HEK293T (cell line): ENCODE measurements around the gene PRDX2.

Experiments
- CTCF ChIA-PET: fragments of 350-600 bp; formaldehyde crosslinking; extraction: SDS; loops from one replicate; lab custom pipeline; 2021; ENCODE audit warnings: antibody characterized with exemption, inconsistent platforms; lab: Yijun Ruan, JAX
- POLR2A ChIA-PET: fragments of 350-600 bp; formaldehyde crosslinking; extraction: SDS; loops from one replicate; lab custom pipeline; 2020; ENCODE audit warnings: antibody characterized with exemption, inconsistent platforms; lab: Yijun Ruan, JAX
- DNase-seq: peaks from one replicate; pipeline ENCODE4 v3.0.0; 2012; ENCODE audit warnings: mixed read lengths; ENCODE audit errors: extremely low spot score
- ARNT ChIP-seq: fragments of 450-650 bp; IDR thresholded peaks from 2 replicates; pipeline ENCODE4 v1.6.1; 2017; ENCODE audit warnings: mild to moderate bottlenecking
- BHLHE40 ChIP-seq: fragments of 450-650 bp; IDR thresholded peaks from 2 replicates; pipeline ENCODE4 v1.6.1; 2016; ENCODE audit warnings: mild to moderate bottlenecking, moderate library complexity, borderline replicate concordance
- CTBP1 ChIP-seq: fragments of 450-650 bp; IDR thresholded peaks from 2 replicates; pipeline ENCODE4 v1.6.1; 2016; ENCODE audit warnings: borderline replicate concordance
- ELF4 ChIP-seq: fragments of 450-650 bp; IDR thresholded peaks from 2 replicates; pipeline ENCODE4 v1.6.1; 2017; ENCODE audit warnings: antibody characterized with exemption
- FOXA1 ChIP-seq: fragments of 450-650 bp; IDR thresholded peaks from 2 replicates; pipeline ENCODE4 v1.6.1; 2016; ENCODE audit warnings: mild to moderate bottlenecking
- FOXK2 ChIP-seq: fragments of 450-650 bp; IDR thresholded peaks from 2 replicates; pipeline ENCODE4 v1.6.1; 2016; ENCODE audit warnings: mild to moderate bottlenecking
- FOXM1 ChIP-seq: fragments of 450-650 bp; IDR thresholded peaks from 2 replicates; pipeline ENCODE4 v1.6.1; 2017; ENCODE audit warnings: mild to moderate bottlenecking, borderline replicate concordance
- HDGF ChIP-seq: fragments of 450-650 bp; IDR thresholded peaks from 2 replicates; pipeline ENCODE4 v1.6.1; 2017; ENCODE audit warnings: antibody characterized with exemption, borderline replicate concordance
- L3MBTL2 ChIP-seq: fragments of 450-650 bp; conservative IDR thresholded peaks from 2 replicates; pipeline ENCODE4 v1.6.1; 2016; ENCODE audit warnings: mild to moderate bottlenecking
- LEF1 ChIP-seq: fragments of 450-650 bp; IDR thresholded peaks from 2 replicates; pipeline ENCODE4 v1.6.1; 2017; ENCODE audit warnings: mild to moderate bottlenecking, borderline replicate concordance
- NFRKB ChIP-seq: fragments of 450-650 bp; IDR thresholded peaks from 2 replicates; pipeline ENCODE4 v1.6.1; 2016; ENCODE audit warnings: mild to moderate bottlenecking, moderate library complexity
- PKNOX1 ChIP-seq: fragments of 450-650 bp; IDR thresholded peaks from 2 replicates; pipeline ENCODE4 v1.6.1; 2016
- SP1 ChIP-seq: fragments of 450-650 bp; IDR thresholded peaks from 2 replicates; pipeline ENCODE4 v1.6.1; 2017
- SUZ12 ChIP-seq: fragments of 450-650 bp; IDR thresholded peaks from 2 replicates; pipeline ENCODE4 v1.6.1; 2016; ENCODE audit warnings: mild to moderate bottlenecking
- TARDBP ChIP-seq: fragments of 450-650 bp; IDR thresholded peaks from 2 replicates; pipeline ENCODE4 v1.6.1; 2016
- ZNF384 ChIP-seq: fragments of 450-650 bp; IDR thresholded peaks from 2 replicates; pipeline ENCODE4 v1.6.1; 2016

Gene PRDX2

GRCh38 chr19:12751635-12752034 lies 50.0 kb downstream of the PRDX2 start, which contains the start of gene BEST2:
TSS of gene BEST2 (plus strand) at chr19:12751791. CDS start at chr19:12752593, 802 bp downstream.
- ChIA-PET POLR2A (interaction anchor here (1.5 to 2.2 kb wide), 2 partner anchors 15 to 30 kb away, joined by 4 to 15 read pairs; partner anchors contain the start of gene GET3), CTCF (interaction anchor here (1.3 kb wide), 1 partner anchor 9 kb away, joined by 11 read pairs; no protein-coding TSS in a partner anchor)
- no peak for DNase-seq

GRCh38 chr19:12750851-12751250 lies 50.7 kb downstream of the PRDX2 start:
- no peak for TF ChIP-seq ELF4
- no peak for TF ChIP-seq SUZ12
- no peak for TF ChIP-seq L3MBTL2
- no peak for TF ChIP-seq NFRKB
- no peak for TF ChIP-seq ZNF384
- TF ChIP-seq HDGF, result no peak
- TF ChIP-seq PKNOX1, result no peak
- TF ChIP-seq BHLHE40, result no peak
- no peak for TF ChIP-seq TARDBP
- no peak for TF ChIP-seq SP1
- TF ChIP-seq ARNT, result no peak
- ChIA-PET CTCF (no interaction called here), POLR2A (interaction anchor here (1.8 kb wide), 1 partner anchor 15 kb away, joined by 6 read pairs; the partner anchor contains the start of gene GET3)
- DNase-seq, result no peak

More at GRCh38 chr19:12751635-12752034, 50.0 kb downstream of the PRDX2 start, which contains the start of gene BEST2:
- TF ChIP-seq TARDBP, result no peak
- no peak for TF ChIP-seq ZNF384
- no peak for TF ChIP-seq NFRKB
- TF ChIP-seq PKNOX1, result no peak
- TF ChIP-seq HDGF, result no peak
- TF ChIP-seq ELF4, result no peak
- TF ChIP-seq FOXM1, result no peak
- no peak for TF ChIP-seq ARNT
- TF ChIP-seq L3MBTL2, result no peak
- TF ChIP-seq CTBP1, result no peak
- no peak for TF ChIP-seq FOXK2
- TF ChIP-seq LEF1, result no peak
- TF ChIP-seq SP1, result no peak
- TF ChIP-seq SUZ12, result no peak
- TF ChIP-seq FOXA1, result no peak
- no peak for TF ChIP-seq BHLHE40

GRCh38 chr19:12749938-12750521 lies 51.6 kb downstream of the PRDX2 start:
- POLR2A ChIA-PET, result interaction anchor here (0.7 to 1.8 kb wide), 3 partner anchors 8 to 16 kb away, joined by 3 to 6 read pairs (median 3); partner anchors contain the start of gene GET3
- TF ChIP-seq FOXA1 (no peak), LEF1 (no peak), TARDBP (no peak), NFRKB (no peak), PKNOX1 (no peak), L3MBTL2 (no peak)
- CTCF ChIA-PET, result interaction anchor here (0.9 kb wide), 1 partner anchor 10 kb away, joined by 3 read pairs; no protein-coding TSS in a partner anchor
- no peak for DNase-seq

GRCh38 chr19:12748489-12748888 lies 53.1 kb downstream of the PRDX2 start:
- CTCF ChIA-PET, result interaction anchor here (1.4 kb wide), 1 partner anchor 12 kb away, joined by 3 read pairs; no protein-coding TSS in a partner anchor
- no peak for TF ChIP-seq HDGF

More at GRCh38 chr19:12748489-12748888, 53.1 kb downstream of the PRDX2 start:
- no peak for DNase-seq
- POLR2A ChIA-PET, result interaction anchor here (1.3 kb wide), 1 partner anchor 67 kb away, joined by 3 read pairs; no protein-coding TSS in a partner anchor
